Activated T-cell treated with anti-CD3 and anti-CD28 coated beads for 1 hour (primary cell): Measurements from ENCODE around the gene SSTR3.

Experiments
- DNase-seq: peaks from one replicate; pipeline ENCODE4 v3.0.0-alpha.2; 2020; ENCODE audit warnings: low read depth

Gene SSTR3

GRCh38 chr22:37196539-37197450, 15.5 kb downstream of the SSTR3 start:
- no peak for DNase-seq

DNA sequence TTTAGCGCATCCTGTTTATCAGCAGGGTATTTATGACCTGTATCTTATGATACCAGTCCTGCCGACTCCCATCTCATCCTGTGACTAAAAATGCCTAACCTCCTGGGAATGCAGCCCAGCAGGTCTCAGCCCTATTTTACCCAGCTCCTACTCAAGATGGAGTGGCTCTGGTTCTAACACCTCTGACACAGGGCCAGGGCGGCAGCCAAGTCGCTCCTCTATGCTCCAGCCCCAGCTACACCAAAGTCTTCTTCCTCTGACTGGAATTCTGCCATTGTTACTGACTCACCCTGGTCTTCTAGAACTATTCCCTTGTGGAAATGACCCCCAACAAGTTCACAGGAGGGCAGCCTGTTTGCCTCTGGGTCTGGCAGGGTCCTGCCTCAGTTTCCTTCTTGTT, 16.4 kb downstream of the SSTR3 start:
- DNase-seq = no peak

DNA sequence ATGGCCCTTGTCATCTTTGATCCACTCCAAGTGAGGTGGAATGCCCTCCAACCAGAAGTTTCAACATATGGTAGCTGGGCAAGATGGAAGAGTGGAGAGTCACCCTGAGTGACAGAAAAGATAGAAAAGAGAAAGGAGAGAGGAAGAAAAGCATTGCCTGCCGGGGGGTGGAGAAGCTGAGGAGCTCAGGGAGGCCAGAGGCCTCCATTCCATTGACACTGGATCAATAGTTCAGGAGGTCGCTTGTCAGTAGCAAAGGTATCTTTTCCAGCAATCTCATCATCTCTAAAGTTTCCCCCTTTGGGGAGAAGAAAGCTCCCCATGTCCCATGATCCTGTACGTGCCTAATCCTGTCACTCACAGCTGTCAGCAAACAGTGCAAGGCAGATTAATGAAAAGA, 17.5 kb downstream of the SSTR3 start:
- no peak for DNase-seq

- DNase-seq = no peak
These were observed 18.6 kb downstream of the SSTR3 start for GRCh38 chr22:37193629-37194191.

DNA sequence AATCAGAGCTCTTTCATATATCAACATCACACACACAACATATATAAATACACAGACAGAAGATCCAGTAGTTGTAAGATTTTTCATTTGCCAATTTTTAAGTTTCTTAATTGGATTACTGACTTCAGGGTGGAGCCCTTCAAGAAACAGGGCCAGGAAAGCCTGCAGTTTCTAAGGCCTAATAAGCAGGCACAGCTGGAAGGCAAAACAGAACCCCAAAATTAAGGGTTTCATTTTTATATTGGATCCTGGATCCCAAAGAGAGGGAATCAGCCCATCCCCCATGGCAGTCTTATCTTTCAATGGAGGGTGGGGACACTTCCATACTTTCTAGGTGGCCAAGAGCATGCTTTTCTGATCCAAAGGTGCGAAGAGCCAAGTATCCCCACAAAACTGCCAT, 19.5 kb downstream of the SSTR3 start:
- no peak for DNase-seq

GRCh38 chr22:37192204-37192603, 20.1 kb downstream of the SSTR3 start:
- DNase-seq = no peak

- no peak for DNase-seq
These were observed 22.0 kb downstream of the SSTR3 start for GRCh38 chr22:37190262-37190780.

- DNase-seq = no peak
These were observed 23.3 kb downstream of the SSTR3 start for GRCh38 chr22:37188901-37189466.

DNA sequence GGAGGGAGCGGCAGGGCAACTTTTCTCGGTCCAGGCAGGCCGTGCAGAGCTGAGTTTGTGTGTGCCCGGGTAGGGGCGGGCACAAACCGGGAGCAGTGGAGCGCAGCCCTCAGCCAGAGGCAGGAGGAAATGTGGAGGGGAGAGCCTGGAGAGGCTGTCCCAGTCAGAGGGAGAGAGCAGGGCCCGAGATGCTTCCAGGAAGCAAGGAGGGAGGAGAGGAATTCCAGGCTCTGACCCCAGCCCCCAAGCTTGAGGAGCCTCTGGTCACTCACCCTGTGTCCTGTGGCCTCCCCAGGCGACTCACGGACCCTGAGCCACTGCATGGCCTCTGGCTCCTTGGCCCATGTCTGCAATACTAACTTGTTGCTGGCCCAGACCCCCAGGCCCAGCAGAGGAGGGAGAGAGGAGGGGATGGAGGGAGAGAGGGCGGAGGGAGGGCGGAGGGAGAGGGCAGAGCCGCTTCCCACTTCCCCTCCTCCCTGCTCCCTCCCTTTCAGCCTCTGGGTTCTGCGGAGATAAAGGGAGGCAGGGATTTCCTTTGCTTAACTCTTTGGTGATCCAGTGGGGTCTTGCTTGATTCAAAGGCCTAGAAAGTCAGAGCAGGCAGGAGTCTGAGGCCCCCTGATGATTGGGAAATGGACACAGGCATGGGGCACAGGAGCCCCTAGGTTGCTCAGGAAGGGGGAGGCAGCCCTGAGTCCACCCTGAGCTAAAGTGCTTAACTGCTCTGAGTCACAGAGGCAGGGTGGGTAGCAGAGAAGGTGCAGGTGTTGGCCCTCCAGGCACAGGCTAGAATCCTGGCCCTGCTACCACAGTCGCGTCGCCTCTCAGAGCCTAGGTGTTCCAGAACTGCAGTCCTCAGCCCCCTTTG, 24.2 kb downstream of the SSTR3 start, which contains the start of gene C1QTNF6:
Gene C1QTNF6 (minus strand): TSS at position 357 of the 871 bp plus-strand sequence. CDS start 34 bp downstream, at position 323.
- DNase-seq = no peak

- no peak for DNase-seq
These were observed 24.8 kb downstream of the SSTR3 start for GRCh38 chr22:37187552-37187890.

DNA sequence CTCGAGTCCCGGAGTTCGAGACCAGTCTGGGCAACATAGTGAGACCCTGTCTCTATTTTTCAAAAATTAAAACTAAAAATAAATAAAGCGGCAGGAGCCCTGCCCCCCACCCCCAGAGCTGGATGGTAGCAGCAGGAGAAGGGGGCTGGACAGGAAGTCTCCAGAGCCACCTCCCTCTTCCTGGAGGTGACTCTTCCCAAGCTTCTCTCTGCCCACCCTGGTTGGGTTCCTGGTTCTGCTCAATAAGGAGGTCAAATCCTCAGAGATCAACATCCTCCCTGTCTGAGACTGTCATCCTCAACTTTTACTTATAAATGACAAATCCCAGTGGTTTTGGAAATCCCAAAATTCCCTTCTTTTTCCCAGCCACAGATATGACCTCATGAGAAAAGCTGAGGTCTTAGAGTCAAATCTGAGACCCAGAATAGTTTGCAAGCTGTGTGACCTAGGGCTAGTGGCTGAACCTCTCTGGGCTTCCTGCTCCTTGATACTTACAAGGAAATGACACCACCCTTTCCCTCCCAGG, 25.2 kb downstream of the SSTR3 start:
- DNase-seq = no peak

DNA sequence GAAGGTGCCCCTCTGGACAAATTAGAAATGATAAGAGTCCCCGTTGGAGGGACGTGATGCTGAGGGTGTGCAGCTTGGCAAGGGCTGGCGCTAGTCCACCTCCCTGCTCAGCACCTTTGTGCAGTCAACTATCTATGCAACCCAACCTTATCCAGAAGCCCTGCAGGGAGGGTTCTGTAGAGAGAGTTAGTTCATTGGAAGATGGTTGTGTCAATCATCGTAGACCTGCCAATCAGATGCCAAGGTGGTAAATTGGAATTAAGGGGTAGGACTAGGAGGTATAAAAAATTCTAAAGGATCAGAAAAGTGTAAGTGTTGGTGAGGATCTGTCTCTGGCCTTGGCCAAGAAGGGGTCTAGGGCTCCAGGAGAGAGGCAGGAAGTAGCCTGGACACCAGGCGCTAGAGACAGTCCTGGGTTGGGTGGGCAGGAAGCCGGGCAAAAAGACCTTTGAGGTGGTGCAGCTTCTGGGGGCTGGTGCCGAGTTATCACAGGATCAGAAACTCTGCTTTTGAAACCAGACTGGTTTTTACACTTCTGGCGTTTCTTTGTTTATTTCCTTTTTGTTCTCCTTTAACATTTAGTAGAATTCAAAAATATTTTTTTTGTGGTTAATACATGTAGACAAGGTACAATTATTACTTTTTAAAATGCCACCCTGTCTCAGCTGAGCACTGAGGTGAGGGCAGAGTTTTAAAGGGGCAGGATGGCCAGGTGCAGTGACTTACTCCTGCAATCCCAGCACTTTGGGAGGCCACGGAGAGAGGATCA, 25.9 kb downstream of the SSTR3 start:
- no peak for DNase-seq

GRCh38 chr22:37185646-37186227, 26.5 kb downstream of the SSTR3 start:
- DNase-seq = no peak

GRCh38 chr22:37184816-37185541, 27.3 kb downstream of the SSTR3 start:
- DNase-seq = no peak

- no peak for DNase-seq
These were observed 27.9 kb downstream of the SSTR3 start for GRCh38 chr22:37184380-37184755.

GRCh38 chr22:37183432-37184379, 28.6 kb downstream of the SSTR3 start:
- DNase-seq = no peak

DNA sequence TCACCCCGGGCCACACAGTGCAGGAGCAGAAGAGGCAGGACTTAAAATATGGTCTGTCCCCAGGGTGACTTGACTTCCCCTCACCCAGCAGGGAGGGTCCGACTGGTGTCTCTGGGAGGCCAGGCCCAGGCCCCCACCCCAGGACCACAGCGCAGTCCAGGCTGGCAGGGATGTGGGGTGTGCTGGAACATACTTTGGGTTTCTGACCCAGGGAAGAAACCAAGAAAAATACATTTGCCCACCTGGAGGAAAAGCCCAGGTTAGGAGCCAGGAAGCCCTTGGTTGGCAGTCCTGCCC, 29.4 kb downstream of the SSTR3 start:
- DNase-seq = no peak

DNA sequence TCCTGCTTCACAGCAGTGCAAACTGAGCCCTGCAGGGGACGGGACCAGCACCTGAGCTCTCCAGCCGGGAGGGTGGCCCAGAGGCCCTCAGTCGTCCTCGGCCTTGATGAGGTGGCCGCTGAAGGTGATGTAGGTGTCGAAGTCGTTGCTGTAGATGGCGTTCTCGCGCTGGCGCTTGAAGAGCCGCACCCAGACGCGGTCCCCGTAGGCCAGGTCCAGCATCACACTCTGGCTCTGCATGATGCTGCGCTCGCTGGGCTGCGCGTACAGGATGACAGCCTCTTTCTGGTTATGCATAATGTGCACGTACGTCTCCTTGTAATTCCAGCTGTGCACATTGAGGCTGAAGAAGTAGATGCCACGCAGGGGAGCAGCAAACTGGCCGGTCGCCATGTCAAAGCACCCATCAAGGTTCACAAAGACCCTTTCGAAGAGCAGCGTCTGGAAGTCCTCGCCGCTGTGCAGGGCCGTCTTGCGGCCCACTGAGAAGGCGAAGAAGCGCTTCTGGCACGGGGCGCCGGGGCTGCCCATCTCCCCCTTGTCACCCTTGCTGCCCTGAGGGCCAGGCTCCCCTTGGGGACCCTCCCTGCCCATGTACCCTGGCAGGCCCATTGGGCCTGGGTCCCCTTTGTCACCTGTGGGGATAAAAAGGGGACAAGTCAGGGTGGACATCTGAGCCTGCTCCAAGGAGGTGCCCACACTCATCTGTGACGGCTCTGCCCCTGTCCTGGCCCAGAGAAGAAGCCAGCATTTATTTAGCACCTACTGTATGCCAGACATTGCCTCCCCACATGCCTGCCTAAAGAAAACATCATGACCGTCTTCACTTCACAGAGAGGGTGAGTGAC, 30.0 kb downstream of the SSTR3 start:
- DNase-seq = no peak
